H1 (cell line): Measurements from ENCODE around the gene FSCN2. TPM values are rescaled to one million over a fixed set of nuclear protein-coding genes. Genes with fewer than 3 reads are reported as not detected.

Source experiments
- CREB1 ChIP-seq: IDR thresholded peaks from 2 replicates; pipeline ENCODE4 v1.6.1; 2012; ENCODE audit warnings: inconsistent platforms
- EGR1 ChIP-seq: IDR thresholded peaks from 2 replicates; pipeline ENCODE4 v1.6.1; 2011; ENCODE audit warnings: low read depth, low read length, borderline replicate concordance
- MAFK ChIP-seq: IDR thresholded peaks from 2 replicates; pipeline ENCODE4 v1.6.1; 2012; ENCODE audit warnings: low read depth, mild to moderate bottlenecking, improper control_type of control experiment, low read length
- RAD21 ChIP-seq, 2 experiments: IDR thresholded peaks in 1 of 2; conservative IDR thresholded peaks in 1 of 2; 2 replicates each; pipeline ENCODE4 v1.6.1; 2011; ENCODE audit warnings: low read depth in 2 of 2, low read length in 2 of 2, improper control_type of control experiment in 1 of 2, inconsistent platforms in 1 of 2, mild to moderate bottlenecking in 1 of 2, moderate library complexity in 1 of 2
- polyA plus RNA-seq, 7 experiments: library from polyadenylated mRNA; depleted of rRNA in 3 of 7; stranded (reverse) in 5 of 7; unstranded in 2 of 7; fragments of >200 nt in 5 of 7; fragments of 200-250 nt in 2 of 7; gene quantifications; 1 replicate in 5 of 7; 2 replicates in 1 of 7; 4 replicates in 1 of 7; pipeline versions ENCODE4 v1.2.1 to v1.2.3, GENCODE V29; 2011 to 2013; ENCODE audit warnings: missing spikeins in 2 of 7, mixed read lengths in 2 of 7
- total RNA-seq: library from RNA; stranded (reverse); fragmentation: NEBNext Ultra II Directional; extraction: Animal tissue kit (Norgen Biotek cat#: 25700); gene quantifications from 2 replicates; pipeline ENCODE4 v1.2.1, GENCODE V29; 2021
- TF ChIP-seq, protein P1 (sequence below), 3 experiments: IDR thresholded peaks; 1 replicate in 2 of 3; 2 replicates in 1 of 3; pipeline versions ENCODE4 v1.5.1 to v1.6.1; 2011; ENCODE audit warnings: low read length in 3 of 3, mild to moderate bottlenecking in 3 of 3, inconsistent platforms in 2 of 3, low read depth in 1 of 3, moderate library complexity in 1 of 3; ENCODE audit not compliant: insufficient read depth in 1 of 3; ENCODE audit errors: control extremely low read depth in 1 of 3

FSCN2 gene
- total and polyA plus RNA-seq, 2 of the 8 experiments (the other 6 are each of a cell fraction or from before 2014, with no cell fraction given), result 0.18 to 0.30 TPM

DNA sequence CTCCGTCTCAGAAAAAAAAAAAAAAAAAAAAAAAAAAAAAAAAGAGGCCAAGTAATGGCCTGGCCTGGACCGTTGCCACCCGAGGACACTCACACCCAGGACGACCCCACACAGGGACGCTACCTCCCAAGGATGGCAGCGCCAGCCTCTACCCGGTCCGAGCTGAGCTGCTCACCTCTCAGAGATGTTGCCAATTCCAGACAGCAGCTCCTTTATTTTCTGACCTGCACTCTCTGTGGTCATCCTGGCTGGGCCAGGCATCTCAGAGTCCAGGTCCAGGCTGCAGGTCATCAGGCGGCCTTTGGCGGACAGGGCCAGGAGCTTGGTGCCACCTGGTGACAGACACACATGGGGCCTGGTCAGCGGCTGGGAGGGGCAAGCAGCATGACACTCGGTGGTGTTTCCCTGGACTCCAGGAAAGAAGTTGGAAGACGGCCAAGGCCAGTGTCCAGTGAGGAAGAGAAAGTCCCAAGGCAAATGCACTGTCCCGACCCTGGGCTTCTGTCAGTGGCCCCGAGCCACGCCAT lies 20.9 kb downstream of the FSCN2 start (continued):
- TF ChIP-seq, protein P1, sequence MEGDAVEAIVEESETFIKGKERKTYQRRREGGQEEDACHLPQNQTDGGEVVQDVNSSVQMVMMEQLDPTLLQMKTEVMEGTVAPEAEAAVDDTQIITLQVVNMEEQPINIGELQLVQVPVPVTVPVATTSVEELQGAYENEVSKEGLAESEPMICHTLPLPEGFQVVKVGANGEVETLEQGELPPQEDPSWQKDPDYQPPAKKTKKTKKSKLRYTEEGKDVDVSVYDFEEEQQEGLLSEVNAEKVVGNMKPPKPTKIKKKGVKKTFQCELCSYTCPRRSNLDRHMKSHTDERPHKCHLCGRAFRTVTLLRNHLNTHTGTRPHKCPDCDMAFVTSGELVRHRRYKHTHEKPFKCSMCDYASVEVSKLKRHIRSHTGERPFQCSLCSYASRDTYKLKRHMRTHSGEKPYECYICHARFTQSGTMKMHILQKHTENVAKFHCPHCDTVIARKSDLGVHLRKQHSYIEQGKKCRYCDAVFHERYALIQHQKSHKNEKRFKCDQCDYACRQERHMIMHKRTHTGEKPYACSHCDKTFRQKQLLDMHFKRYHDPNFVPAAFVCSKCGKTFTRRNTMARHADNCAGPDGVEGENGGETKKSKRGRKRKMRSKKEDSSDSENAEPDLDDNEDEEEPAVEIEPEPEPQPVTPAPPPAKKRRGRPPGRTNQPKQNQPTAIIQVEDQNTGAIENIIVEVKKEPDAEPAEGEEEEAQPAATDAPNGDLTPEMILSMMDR (IDR thresholded peaks at IDR 0.05; ENCODE audit: control extremely low read depth in 1 of 3, insufficient read depth in 1 of 3, low read depth in 1 of 3, low read length in 3 of 3), result no peak
- no peak for TF ChIP-seq EGR1
- TF ChIP-seq MAFK, result no peak
- no peak for TF ChIP-seq CREB1
- no peak for TF ChIP-seq RAD21 (IDR thresholded peaks at IDR 0.05 in 1 of 2, conservative IDR thresholded peaks at IDR 0.05 in 1 of 2; ENCODE audit: low read depth in 2 of 2, low read length in 2 of 2)
